Right atrium auricular region (tissue), 2 donors: ENCODE data around the gene ITGA4. TPM values are rescaled to one million over a fixed set of nuclear protein-coding genes. Genes with fewer than 3 reads are reported as not detected.

ENCODE experiments used
- DNase-seq: peaks from one replicate; pipeline ENCODE4 v3.0.0-alpha.2; 2019; ENCODE audit warnings: low spot score
- H3K27ac ChIP-seq, 2 donors: fragments of 200-600 bp; sonication (generic); 1 replicate in 1 of 2; 2 replicates in 1 of 2; pipeline ENCODE4 v1.5.1; 2016 to 2019
- H3K27me3 ChIP-seq, 2 donors: fragments of 200-600 bp; sonication (generic); one replicate each; pipeline versions ENCODE4 v1.5.1 to v1.6.0; 2017 to 2019
- H3K36me3 ChIP-seq: fragments of 200-600 bp; sonication (generic); one replicate; pipeline ENCODE4 v1.5.1; 2016
- H3K4me1 ChIP-seq, 2 donors: fragments of 200-600 bp; sonication (generic); one replicate each; pipeline versions ENCODE4 v1.5.1 to v1.6.0; 2017 to 2019
- H3K4me3 ChIP-seq, 2 donors: fragments of 200-600 bp; sonication (generic); 1 replicate in 1 of 2; 2 replicates in 1 of 2; pipeline ENCODE4 v1.5.1; 2017 to 2019; ENCODE audit warnings: mild to moderate bottlenecking in 1 of 2, moderate library complexity in 1 of 2
- H3K9me3 ChIP-seq, 2 donors: fragments of 200-600 bp; sonication (generic); one replicate each; pipeline ENCODE4 v1.5.1; 2019
- total RNA-seq, 2 donors: library from RNA; depleted of rRNA; stranded (reverse); fragments of >200 nt; gene quantifications; one replicate each; pipeline ENCODE4 v1.1.0, GENCODE V29; 2016
- TF ChIP-seq, protein P1 (sequence below), 2 donors: fragments of 200-600 bp; sonication (generic); IDR thresholded peaks; one replicate each; pipeline ENCODE4 v1.5.1; 2019; ENCODE audit warnings: antibody characterized with exemption in 2 of 2

Gene ITGA4
- total RNA-seq, 2 donors from 2014 or later = 0.96 to 1.8 TPM

DNA sequence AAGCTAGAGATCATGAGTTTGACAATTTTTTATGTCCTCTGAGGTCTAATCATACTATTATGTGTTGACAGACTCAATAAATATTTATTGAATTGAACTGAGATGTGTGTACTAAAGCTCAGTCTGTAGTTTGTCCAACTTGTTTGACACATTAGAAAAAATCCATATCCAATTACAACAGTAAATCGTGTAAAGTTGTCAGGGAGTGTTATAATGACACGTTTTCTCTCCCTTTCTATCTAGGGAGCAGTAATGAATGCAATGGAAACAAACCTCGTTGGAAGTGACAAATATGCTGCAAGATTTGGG lies 28.4 kb downstream of the ITGA4 start:
- TF ChIP-seq, protein P1, sequence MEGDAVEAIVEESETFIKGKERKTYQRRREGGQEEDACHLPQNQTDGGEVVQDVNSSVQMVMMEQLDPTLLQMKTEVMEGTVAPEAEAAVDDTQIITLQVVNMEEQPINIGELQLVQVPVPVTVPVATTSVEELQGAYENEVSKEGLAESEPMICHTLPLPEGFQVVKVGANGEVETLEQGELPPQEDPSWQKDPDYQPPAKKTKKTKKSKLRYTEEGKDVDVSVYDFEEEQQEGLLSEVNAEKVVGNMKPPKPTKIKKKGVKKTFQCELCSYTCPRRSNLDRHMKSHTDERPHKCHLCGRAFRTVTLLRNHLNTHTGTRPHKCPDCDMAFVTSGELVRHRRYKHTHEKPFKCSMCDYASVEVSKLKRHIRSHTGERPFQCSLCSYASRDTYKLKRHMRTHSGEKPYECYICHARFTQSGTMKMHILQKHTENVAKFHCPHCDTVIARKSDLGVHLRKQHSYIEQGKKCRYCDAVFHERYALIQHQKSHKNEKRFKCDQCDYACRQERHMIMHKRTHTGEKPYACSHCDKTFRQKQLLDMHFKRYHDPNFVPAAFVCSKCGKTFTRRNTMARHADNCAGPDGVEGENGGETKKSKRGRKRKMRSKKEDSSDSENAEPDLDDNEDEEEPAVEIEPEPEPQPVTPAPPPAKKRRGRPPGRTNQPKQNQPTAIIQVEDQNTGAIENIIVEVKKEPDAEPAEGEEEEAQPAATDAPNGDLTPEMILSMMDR (IDR thresholded peaks at IDR 0.05) = no peak
- Histone ChIP-seq H3K27me3 (no peaks in the 10 kb centered on the region), H3K4me3 (no peak overlapping the region), H3K27ac (no peak overlapping the region), H3K36me3 (no peaks in the 10 kb centered on the region), H3K9me3 (no peaks in the 10 kb centered on the region), H3K4me1 (no peaks in the 10 kb centered on the region)
- no peak for DNase-seq

DNA sequence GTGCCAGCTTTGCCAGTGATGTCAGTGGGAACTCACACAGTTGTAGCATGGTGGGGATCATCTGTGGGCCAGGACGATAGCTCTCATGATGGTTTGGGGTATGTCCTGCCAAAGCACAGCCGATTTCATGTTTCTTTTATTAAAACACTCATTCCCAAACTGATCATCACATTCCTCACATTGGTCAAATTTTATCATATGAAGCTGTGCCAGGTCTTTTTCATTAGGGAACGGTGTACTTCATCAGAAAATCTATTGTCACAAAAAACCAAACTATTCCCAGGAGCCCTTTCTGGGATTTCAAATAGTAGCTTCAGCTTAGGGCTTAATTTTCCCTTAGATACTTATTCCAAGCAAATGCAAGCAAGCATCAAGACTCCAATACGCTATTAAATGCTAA lies 42.0 kb downstream of the ITGA4 start:
- TF ChIP-seq, protein P1 (IDR thresholded peaks at IDR 0.05) = no peak
- Histone ChIP-seq H3K4me3 (no peak overlapping the region), H3K27me3 (no peaks in the 10 kb centered on the region), H3K9me3 (no peaks in the 10 kb centered on the region), H3K36me3 (no peaks in the 10 kb centered on the region), H3K27ac (no peak overlapping the region), H3K4me1 (no peaks in the 10 kb centered on the region)
- DNase-seq = no peak

DNA sequence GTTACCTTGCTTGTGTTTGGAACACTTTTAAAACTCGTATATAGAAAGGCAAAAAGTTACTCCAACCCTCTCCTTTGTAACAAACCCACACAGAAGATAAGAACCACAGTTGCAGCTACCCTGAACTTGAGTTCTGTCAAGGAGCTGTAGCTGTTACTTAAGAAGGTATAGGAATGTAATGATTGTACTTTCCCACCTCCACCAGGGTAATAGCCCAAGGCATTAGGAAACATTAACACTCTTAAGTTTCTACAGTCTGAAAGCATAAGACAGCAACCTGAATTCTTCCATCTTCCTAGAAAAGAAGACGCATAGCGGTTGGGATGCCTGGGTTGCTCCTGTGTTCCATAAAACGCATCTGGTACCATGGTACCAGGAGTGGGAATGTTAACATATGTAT lies 43.0 kb downstream of the ITGA4 start:
- DNase-seq = no peak
- no peaks in the 10 kb centered on the region for H3K9me3 ChIP-seq
- H3K36me3 ChIP-seq = no peaks in the 10 kb centered on the region
- H3K4me1 ChIP-seq = no peaks in the 10 kb centered on the region
- no peak overlapping the region for H3K27ac ChIP-seq
- no peaks in the 10 kb centered on the region for H3K27me3 ChIP-seq
- no peak overlapping the region for H3K4me3 ChIP-seq
- TF ChIP-seq, protein P1 (IDR thresholded peaks at IDR 0.05) = no peak

DNA sequence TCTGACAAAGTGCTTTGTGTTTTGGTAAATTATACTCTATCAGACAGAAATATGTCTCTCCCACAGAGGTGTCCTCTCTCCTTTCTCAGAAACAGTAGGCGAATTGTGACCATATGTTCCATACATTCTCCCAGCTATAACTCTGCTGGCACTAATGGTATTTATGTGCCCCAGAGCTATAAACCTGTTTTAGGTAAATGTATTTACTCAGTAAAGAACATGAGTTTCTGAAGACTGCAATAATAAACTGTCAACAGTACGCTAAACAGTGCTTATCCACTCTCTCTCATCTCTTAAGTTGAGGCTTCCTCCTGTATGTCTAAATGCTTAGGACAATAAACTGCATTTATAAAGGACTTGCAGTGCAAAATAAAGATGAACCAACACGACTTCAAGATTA lies 58.5 kb downstream of the ITGA4 start:
- Histone ChIP-seq H3K9me3 (no peaks in the 10 kb centered on the region), H3K27ac (no peak overlapping the region), H3K27me3 (no peaks in the 10 kb centered on the region), H3K4me3 (no peak overlapping the region), H3K4me1 (no peaks in the 10 kb centered on the region), H3K36me3 (no peaks in the 10 kb centered on the region)
- DNase-seq = no peak
- TF ChIP-seq, protein P1 (IDR thresholded peaks at IDR 0.05) = no peak

DNA sequence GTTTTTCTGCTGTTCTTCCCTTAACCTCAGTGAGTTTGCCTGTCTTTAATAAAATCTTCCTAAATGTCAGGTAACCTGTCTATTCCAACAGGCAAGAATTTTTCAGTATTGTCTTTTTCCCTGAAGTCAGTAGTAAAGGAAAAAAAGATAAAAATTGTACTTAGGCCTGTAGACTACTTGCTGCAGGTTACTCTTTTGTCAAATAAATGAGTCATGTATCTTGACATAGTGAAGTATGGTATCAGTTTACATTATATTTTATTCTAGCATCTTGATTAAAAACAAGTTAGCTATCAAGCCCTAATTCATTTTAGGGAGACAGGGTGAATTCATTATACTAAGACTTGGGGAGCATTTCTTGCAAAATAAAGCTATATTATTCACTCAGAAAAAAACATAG lies 59.8 kb downstream of the ITGA4 start:
- TF ChIP-seq, protein P1 (IDR thresholded peaks at IDR 0.05) = no peak
- no peaks in the 10 kb centered on the region for H3K36me3 ChIP-seq
- H3K9me3 ChIP-seq = no peaks in the 10 kb centered on the region
- no peak overlapping the region for H3K4me3 ChIP-seq
- H3K27ac ChIP-seq = no peak overlapping the region
- no peaks in the 10 kb centered on the region for H3K4me1 ChIP-seq
- DNase-seq = no peak
- no peaks in the 10 kb centered on the region for H3K27me3 ChIP-seq

DNA sequence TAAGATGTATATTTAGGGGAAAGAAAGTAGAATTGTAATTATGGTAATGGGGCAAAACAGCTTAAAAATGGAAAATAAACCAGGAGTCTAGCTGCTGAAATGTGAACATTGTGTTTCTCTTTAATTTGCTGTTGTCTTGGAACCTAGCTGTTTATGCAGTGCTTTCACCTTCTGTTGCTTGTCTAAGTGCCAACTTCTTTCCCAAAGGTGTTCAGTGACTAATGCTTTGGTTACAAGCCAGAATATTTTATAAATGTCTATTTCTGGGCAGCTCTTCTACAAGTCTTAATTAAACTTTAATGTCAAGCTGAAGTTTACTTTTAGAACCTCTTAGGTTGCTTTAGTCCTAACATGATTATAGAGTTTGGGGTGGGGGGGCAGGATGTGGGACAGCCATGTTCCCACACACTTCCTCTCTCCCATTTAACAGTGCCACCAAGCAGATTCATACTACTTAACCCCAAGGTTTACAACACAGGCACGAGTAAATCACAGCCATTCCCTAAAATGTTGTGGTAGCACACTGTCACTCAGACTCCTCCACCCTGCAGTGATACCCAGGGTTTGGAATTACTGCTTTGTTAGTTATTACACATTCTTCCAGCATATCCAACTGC lies 60.6 kb downstream of the ITGA4 start:
- no peaks in the 10 kb centered on the region for H3K4me1 ChIP-seq
- H3K4me3 ChIP-seq = no peak overlapping the region
- H3K9me3 ChIP-seq = no peaks in the 10 kb centered on the region
- TF ChIP-seq, protein P1 (IDR thresholded peaks at IDR 0.05) = no peak
- H3K36me3 ChIP-seq = no peaks in the 10 kb centered on the region
- H3K27ac ChIP-seq = no peak overlapping the region
- DNase-seq = no peak
- no peaks in the 10 kb centered on the region for H3K27me3 ChIP-seq
